ENCODE measurements around the gene RDH5. TPM values are rescaled to one million over a fixed set of nuclear protein-coding genes. Genes with fewer than 3 reads are reported as not detected.

The RDH5 gene
- total and polyA plus RNA-seq, 2 of the 13 experiments (the other 11 are each of a cell fraction or from before 2014, with no cell fraction given), result 2.6 to 5.7 TPM

GRCh38 chr12:55681142-55682077, 38.8 kb upstream of the RDH5 start (continued):
- TF ChIP-seq ZNF569 (CRISPR knock-in tag; IDR thresholded peaks at IDR 0.05; ENCODE audit: borderline replicate concordance) (no peak), ZNF136 (CRISPR knock-in tag; IDR thresholded peaks at IDR 0.05; ENCODE audit: low read depth) (no peak), ZBTB7A (CRISPR knock-in tag; IDR thresholded peaks at IDR 0.05) (no peak), CSRNP2 (CRISPR knock-in tag; conservative IDR thresholded peaks at IDR 0.05; ENCODE audit: low read depth) (no peak), MIER3 (CRISPR knock-in tag; IDR thresholded peaks at IDR 0.05; ENCODE audit: borderline replicate concordance) (peak; percentile 57; the same call in 1 of the 2 replicates), ZBTB8A (CRISPR knock-in tag; IDR thresholded peaks at IDR 0.05; ENCODE audit: borderline replicate concordance, low read depth) (no peak), ZNF431 (CRISPR knock-in tag; IDR thresholded peaks at IDR 0.05; ENCODE audit: borderline replicate concordance, low read depth) (peak; percentile 72; the same call in 1 of the 2 replicates), SIN3A (IDR thresholded peaks at IDR 0.05; ENCODE audit: borderline replicate concordance, low read depth, low read length) (peak; percentile 72; the same call in 1 of the 2 replicates), ZNF282 (IDR thresholded peaks at IDR 0.05; ENCODE audit: partially characterized antibody) (no peak), ZNF644 (CRISPR knock-in tag; IDR thresholded peaks at IDR 0.05; ENCODE audit: low read depth) (peak; percentile 78; the same call in 1 of the 2 replicates), ARHGAP35 (CRISPR knock-in tag; IDR thresholded peaks at IDR 0.05; ENCODE audit: borderline replicate concordance) (peak; percentile 41; the same call in 1 of the 2 replicates), THAP9 (CRISPR knock-in tag; IDR thresholded peaks at IDR 0.05; ENCODE audit: borderline replicate concordance) (peak; percentile 49; the same call in 1 of the 2 replicates), GLI4 (CRISPR knock-in tag; IDR thresholded peaks at IDR 0.05; ENCODE audit: borderline replicate concordance) (no peak), ZNF17 (CRISPR knock-in tag; IDR thresholded peaks at IDR 0.05) (no peak), SIX1 (CRISPR knock-in tag; IDR thresholded peaks at IDR 0.05; ENCODE audit: borderline replicate concordance) (no peak), YEATS2 (CRISPR knock-in tag; IDR thresholded peaks at IDR 0.05; ENCODE audit: borderline replicate concordance) (no peak), ZNF121 (CRISPR knock-in tag; IDR thresholded peaks at IDR 0.05) (no peak), KAT8 (CRISPR knock-in tag; IDR thresholded peaks at IDR 0.05) (peak; percentile 81), PPARG (CRISPR knock-in tag; conservative IDR thresholded peaks at IDR 0.05) (no peak; the same call in 1 of the 2 replicates), CREM (IDR thresholded peaks at IDR 0.05) (no peak), CREM (CRISPR knock-in tag; IDR thresholded peaks at IDR 0.05) (no peak), ZNF788 (CRISPR knock-in tag; IDR thresholded peaks at IDR 0.05; ENCODE audit: borderline replicate concordance) (peak; percentile 82; the same call in 1 of the 2 replicates), UBTF (CRISPR knock-in tag; IDR thresholded peaks at IDR 0.05) (peak; percentile 82)
